GM12873 (cell line): Measurements from ENCODE around the gene ATP1A4.
A peak's percentile ranks its signal among the peaks of the same experiment; 100 is the strongest.

Experiments
- CTCF ChIP-seq: IDR thresholded peaks from 2 replicates; pipeline ENCODE4 v1.5.1; 2012; ENCODE audit warnings: low read depth, mild to moderate bottlenecking, moderate library complexity, low read length, control low read depth; ENCODE audit not compliant: insufficient read depth; ENCODE audit errors: missing control alignments

ATP1A4 gene

DNA sequence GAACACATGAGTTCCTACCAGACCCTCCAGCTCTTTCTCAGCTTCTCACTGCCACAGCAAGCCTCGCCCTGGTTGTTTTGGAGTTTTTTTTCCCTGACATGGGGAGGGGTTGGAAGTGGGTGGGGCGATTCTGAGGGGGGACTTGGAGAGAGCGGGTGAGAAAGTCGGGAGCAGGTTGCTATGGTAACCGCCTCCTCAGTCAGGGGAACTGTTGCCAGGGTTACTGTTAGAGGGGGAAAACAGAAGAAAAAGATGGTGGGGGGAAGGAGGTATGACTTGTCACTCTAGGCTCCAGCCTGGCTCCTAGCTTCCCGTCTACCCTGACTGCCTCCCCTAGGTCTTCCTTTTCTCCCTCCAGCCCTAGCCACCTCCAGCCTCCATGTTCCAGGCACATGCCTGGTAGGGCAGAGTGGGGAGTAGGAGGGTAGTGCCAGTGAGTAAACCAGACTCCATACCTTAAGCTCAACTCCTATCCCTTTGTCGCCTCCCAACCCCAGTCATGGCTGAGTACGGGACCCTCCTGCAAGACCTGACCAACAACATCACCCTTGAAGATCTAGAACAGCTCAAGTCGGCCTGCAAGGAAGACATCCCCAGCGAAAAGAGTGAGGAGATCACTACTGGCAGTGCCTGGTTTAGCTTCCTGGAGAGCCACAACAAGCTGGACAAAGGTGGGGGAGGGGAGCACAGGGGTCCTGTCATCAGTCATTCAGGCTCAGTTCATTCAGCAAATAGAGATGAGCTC, 59.8 kb downstream of the ATP1A4 start:
- TF ChIP-seq CTCF, result no peak

DNA sequence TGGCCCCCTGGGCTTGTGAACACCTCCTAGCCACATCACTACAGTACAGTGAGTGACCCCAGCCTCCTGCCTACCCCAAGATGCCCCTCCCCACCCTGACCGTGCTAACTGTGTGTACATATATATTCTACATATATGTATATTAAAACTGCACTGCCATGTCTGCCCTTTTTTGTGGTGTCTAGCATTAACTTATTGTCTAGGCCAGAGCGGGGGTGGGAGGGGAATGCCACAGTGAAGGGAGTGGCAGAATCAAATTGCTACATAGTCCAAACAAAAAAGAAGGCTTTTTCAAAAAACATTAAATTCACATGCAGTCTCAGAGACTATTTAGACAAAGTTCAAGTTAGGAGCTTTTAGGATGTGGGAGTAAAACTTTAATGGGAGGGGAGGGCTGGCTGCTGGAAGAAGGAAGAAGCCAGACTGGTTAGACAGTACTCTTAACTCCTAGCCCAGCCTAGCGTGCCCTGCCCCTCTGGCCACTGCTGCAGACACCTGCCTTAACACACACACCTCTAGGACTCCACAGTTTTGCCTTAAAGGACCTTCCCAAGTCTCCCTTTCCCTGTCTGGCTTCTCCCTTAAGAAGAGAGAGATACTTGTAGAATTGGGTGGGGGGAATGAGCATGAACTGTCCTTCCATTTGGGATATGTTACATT, 63.2 kb downstream of the ATP1A4 start:
- no peak for TF ChIP-seq CTCF

DNA sequence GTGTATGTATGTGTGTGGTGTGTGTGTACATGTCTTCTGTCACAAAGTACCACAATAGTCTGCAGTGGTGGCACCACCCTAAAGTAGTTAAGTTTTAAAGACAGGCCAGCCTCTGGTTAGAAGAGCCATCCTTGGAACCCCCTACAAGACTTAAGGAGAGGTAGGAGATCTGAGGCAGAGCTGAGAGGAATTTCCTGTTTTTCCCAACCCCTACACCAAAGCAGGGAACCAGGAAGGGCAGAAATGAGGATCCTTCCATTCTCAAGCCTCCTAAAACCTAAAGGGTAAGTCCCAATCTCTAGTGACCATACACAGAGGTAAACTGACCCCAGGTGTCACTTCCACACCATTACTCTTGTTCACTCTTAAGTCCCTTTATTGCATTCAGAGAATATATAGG, 64.9 kb downstream of the ATP1A4 start:
- no peak for TF ChIP-seq CTCF

DNA sequence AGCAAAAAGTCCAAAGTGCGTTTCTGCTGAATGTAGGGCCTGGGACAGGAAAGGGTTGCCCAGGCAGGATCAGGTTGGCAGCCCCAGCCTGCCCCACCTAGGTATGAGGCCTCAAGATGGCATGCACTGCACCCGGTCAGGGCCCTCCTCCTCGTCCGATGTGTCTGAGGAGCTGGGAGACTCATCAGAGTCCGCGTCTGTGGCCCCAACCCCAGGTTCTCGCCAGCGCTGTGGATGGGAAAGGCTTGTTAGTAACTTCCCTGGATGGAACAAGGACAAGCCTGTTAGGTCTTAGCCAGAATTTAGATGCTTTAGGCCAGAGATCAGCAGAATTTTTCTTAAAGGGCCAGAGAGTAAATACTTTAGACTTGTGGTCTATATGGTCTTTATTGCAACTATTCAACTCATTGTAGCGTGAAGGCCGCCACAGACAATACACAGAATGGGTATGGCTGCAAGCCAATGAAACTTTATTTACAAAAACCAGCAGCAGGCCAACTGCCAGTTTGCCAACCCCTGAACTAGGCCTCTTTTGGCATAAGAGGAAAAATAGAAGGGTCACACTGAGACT, 66.2 kb downstream of the ATP1A4 start:
- TF ChIP-seq CTCF, result no peak

GRCh38 chr1:160219062-160219929, 67.9 kb downstream of the ATP1A4 start:
- peak; percentile 30 for TF ChIP-seq CTCF

DNA sequence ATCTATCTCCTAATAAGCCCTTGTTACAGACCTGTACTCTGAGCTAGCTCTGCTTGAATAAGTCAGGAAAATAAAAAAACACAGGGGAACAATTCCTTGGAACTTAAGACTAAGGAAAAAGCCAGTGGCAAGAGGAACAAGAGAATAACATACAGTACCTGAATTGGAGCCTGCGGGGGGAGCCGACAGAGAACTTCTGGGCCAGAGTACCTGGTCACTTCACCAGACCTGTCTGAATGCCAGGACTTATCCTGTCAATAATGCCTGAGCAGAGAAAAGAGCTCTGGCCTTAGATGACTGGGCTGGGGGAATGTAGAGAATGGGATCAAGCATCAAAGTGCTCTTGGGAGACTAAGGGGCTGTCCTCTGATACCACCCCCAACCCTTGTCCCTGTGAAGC, 68.9 kb downstream of the ATP1A4 start:
- no peak for TF ChIP-seq CTCF

DNA sequence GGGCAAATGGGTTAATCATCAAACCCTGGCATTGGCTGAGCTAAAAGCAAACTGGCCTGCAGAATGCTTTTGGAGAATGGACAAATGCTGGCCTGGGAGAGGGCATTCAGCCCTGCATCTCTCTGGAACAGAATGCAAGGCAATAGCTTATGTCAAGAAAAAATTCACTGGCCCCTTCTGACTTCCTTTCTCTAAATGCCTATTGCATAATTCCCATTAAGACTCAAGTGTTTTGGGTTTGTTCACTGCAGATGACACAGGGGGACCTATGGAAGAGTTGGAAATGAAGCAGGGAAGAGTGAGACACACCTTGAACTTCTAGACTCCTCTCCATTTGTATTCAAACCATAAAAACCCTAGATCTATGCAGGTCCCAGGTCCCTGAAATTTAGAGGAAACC, 69.7 kb downstream of the ATP1A4 start:
- no peak for TF ChIP-seq CTCF
